GM10266 (cell line): ENCODE results near the gene MAT2A.
"Not testable (repeated sequence)": the region's sequence is repeated elsewhere in the genome, so short reads cannot be mapped to it uniquely, and the experiment has no call there.

Experiments used
- DNase-seq: peaks from one replicate; pipeline ENCODE4 v3.0.0; 2012; ENCODE audit errors: extremely low spot score
- CTCF ChIP-seq: IDR thresholded peaks from 2 replicates; pipeline ENCODE4 v1.5.1; 2012; ENCODE audit warnings: mild to moderate bottlenecking, low read depth; ENCODE audit not compliant: control insufficient read depth, insufficient read depth; ENCODE audit errors: missing control alignments

MAT2A gene

DNA sequence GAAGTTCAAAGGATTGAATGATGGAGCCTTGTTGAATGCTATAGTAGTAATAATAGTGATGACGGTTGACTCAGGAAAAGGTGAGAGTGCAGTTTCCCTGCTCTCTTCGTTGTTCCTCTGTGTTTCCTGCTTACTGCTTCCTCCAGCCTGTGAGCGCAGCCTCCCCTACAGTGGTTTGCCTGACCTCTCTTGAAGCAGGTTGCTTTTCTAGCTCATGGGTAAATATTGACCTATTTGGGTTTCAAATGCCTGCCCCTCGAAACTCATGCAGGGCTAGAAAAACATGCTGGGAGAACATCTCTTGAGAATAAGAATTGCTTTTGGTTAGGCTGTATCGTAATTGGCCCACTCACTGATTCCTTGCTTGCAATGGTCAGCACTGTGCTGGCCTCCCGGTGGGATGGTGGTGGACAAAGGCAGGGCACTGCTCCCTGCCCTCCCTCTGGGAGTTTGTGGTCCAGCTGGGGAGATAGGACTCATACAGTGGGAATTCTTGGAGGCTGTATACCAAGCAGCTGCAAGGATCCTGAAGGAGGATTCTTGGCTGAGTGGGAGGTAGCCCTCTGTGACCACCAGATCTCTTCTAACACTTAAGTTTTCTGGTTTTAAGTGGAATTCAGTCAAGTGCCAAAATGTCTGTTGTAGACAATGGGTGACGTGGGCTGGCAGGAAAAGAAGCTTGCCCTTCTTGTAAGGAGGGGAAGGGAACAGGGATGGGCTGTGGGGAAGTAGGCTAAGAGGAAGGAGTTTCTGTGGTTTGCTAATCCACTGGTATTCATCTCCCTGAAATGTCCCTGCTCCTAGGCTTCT, 51.2 kb downstream of the MAT2A start:
- no peak for TF ChIP-seq CTCF
- DNase-seq, result no peak

DNA sequence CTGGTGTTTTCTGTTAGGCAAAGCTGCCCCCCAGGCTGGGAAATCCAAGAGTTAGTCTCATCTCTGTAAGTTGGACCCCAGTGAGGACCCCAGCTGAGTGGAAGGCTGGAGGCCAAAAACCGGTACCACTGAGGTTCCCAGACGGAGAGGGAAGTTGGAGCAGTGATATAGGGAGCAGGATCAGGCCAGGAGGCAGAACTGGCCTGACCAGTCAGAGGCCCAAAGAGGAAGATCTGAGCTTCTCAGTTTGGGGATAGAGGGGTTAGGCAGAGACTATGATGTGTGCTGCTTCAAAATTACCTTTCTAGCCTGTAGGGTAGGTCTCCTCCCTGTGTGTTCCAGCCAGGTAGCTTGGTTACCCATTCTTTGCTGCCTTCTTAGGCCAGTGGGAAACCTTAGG, 52.0 kb downstream of the MAT2A start:
- no peak for TF ChIP-seq CTCF
- no peak for DNase-seq

DNA sequence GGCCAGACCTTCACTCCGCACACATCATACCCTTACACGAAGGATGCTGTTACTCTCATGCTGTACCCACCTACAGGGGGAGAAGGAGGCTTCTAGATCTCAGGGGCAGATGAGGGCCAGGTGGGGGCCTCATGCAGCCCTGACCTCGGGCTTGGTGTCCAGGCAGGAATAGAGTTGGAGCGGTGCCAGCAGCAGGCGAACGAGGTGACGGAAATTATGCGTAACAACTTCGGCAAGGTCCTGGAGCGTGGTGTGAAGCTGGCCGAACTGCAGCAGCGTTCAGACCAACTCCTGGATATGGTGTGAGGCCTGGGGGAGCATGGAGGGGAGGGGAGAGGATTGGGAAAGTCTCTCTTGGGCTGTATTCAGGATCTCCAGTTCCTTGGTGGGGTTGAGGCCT, 52.6 kb downstream of the MAT2A start:
- TF ChIP-seq CTCF, result no peak

DNA sequence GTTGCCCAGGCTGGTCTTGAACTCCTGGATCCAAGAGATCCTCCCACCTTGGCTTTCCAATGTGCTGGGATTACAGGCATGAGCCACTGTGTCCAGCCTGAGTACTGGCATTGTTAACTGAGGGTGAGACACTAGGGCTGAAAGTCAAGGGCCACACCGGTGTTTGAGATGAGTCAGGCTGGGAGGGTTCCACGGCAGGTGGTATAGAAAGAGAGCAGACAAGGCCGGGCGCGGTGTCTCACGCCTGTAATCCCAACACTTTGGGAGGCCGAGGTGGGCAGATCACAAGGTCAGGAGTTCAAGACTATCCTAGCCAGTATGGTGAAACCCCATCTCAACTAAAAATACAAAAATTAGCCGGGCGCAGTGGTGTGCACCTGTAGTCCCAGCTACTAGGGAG, 53.3 kb downstream of the MAT2A start:
- not testable (repeated sequence) for DNase-seq

More for the DNA sequence above, 52.6 kb downstream of the MAT2A start:
- no peak for DNase-seq

DNA sequence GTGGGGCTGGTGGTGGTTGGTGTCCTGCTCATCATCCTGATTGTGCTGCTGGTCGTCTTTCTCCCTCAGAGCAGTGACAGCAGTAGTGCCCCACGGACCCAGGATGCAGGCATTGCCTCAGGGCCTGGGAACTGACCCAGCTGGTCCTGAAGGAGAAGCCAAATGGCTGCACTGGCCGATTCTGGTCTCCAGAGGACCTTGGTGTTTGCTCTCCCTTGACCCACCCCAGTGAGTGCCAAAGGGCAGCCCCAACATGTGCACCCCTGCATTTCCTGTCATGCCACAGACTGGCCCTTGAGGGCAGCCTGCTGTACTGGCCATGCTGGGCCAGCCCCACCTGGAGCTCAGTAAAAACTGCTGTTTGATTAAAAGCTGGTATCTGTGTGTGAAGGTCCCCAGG, 54.1 kb downstream of the MAT2A start:
- no peak for DNase-seq
- no peak for TF ChIP-seq CTCF
